Right atrium auricular region (tissue), 2 donors: Measurements from ENCODE around the gene HTN1. TPM values are rescaled to one million over a fixed set of nuclear protein-coding genes. Genes with fewer than 3 reads are reported as not detected.
"Not testable (repeated sequence)": the region's sequence is repeated elsewhere in the genome, so short reads cannot be mapped to it uniquely, and the experiment has no call there.

Experiments
- DNase-seq: peaks from one replicate; pipeline ENCODE4 v3.0.0-alpha.2; 2019; ENCODE audit warnings: low spot score
- H3K27ac ChIP-seq, 2 donors: fragments of 200-600 bp; sonication (generic); 1 replicate in 1 of 2; 2 replicates in 1 of 2; pipeline ENCODE4 v1.5.1; 2016 to 2019
- H3K27me3 ChIP-seq, 2 donors: fragments of 200-600 bp; sonication (generic); one replicate each; pipeline versions ENCODE4 v1.5.1 to v1.6.0; 2017 to 2019
- H3K36me3 ChIP-seq: fragments of 200-600 bp; sonication (generic); one replicate; pipeline ENCODE4 v1.5.1; 2016
- H3K4me1 ChIP-seq, 2 donors: fragments of 200-600 bp; sonication (generic); one replicate each; pipeline versions ENCODE4 v1.5.1 to v1.6.0; 2017 to 2019
- H3K4me3 ChIP-seq, 2 donors: fragments of 200-600 bp; sonication (generic); 1 replicate in 1 of 2; 2 replicates in 1 of 2; pipeline ENCODE4 v1.5.1; 2017 to 2019; ENCODE audit warnings: mild to moderate bottlenecking in 1 of 2, moderate library complexity in 1 of 2
- H3K9me3 ChIP-seq, 2 donors: fragments of 200-600 bp; sonication (generic); one replicate each; pipeline ENCODE4 v1.5.1; 2019
- CTCF ChIP-seq, 2 donors: fragments of 200-600 bp; sonication (generic); IDR thresholded peaks; one replicate each; pipeline ENCODE4 v1.5.1; 2019; ENCODE audit warnings: antibody characterized with exemption in 2 of 2
- total RNA-seq, 2 donors: library from RNA; depleted of rRNA; stranded (reverse); fragments of >200 nt; gene quantifications; one replicate each; pipeline ENCODE4 v1.1.0, GENCODE V29; 2016

Gene HTN1
- total RNA-seq, 2 donors from 2014 or later, result not detected

GRCh38 chr4:70041652-70042286, 8.5 kb upstream of the HTN1 start:
- peaks cover 0 to 5% of the 10 kb centered on the region in 2 donors for H3K9me3 ChIP-seq
- no peak for TF ChIP-seq CTCF (IDR thresholded peaks at IDR 0.05)
- H3K36me3 ChIP-seq, result no peaks in the 10 kb centered on the region
- no peaks in the 10 kb centered on the region for H3K27me3 ChIP-seq
- H3K4me3 ChIP-seq, result no peak overlapping the region
- DNase-seq, result no peak
- no peak overlapping the region for H3K27ac ChIP-seq
- no peaks in the 10 kb centered on the region for H3K4me1 ChIP-seq

GRCh38 chr4:70056534-70056933, 6.3 kb downstream of the HTN1 start:
- not testable (repeated sequence) for DNase-seq, H3K27ac ChIP-seq, H3K4me1 ChIP-seq, H3K27me3 ChIP-seq, H3K36me3 ChIP-seq, H3K4me3 ChIP-seq, H3K9me3 ChIP-seq

- no peaks in the 10 kb centered on the region for H3K4me1 ChIP-seq
- no peak for TF ChIP-seq CTCF (IDR thresholded peaks at IDR 0.05)
- no peak for DNase-seq
- no peaks in the 10 kb centered on the region for H3K36me3 ChIP-seq
- H3K9me3 ChIP-seq, result peaks cover 0 to 8% of the 10 kb centered on the region in 2 donors
- no peaks in the 10 kb centered on the region for H3K27me3 ChIP-seq
- H3K4me3 ChIP-seq, result no peak overlapping the region
- no peak overlapping the region for H3K27ac ChIP-seq
These were observed 7.4 kb downstream of the HTN1 start for GRCh38 chr4:70057651-70058050.

GRCh38 chr4:70059149-70059548, 8.9 kb downstream of the HTN1 start:
- Histone ChIP-seq H3K4me3 (no peak overlapping the region), H3K4me1 (no peaks in the 10 kb centered on the region), H3K36me3 (no peaks in the 10 kb centered on the region), H3K9me3 (peaks cover 0 to 5% of the 10 kb centered on the region in 2 donors), H3K27me3 (no peaks in the 10 kb centered on the region), H3K27ac (no peak overlapping the region)
- no peak for TF ChIP-seq CTCF (IDR thresholded peaks at IDR 0.05)
- DNase-seq, result no peak

- Histone ChIP-seq H3K4me1 (no peaks in the 10 kb centered on the region), H3K4me3 (no peak overlapping the region), H3K36me3 (no peaks in the 10 kb centered on the region), H3K9me3 (no peaks in the 10 kb centered on the region), H3K27ac (no peak overlapping the region), H3K27me3 (no peaks in the 10 kb centered on the region)
- no peak for TF ChIP-seq CTCF (IDR thresholded peaks at IDR 0.05)
- no peak for DNase-seq
These were observed 11.8 kb downstream of the HTN1 start for GRCh38 chr4:70062000-70062399.

GRCh38 chr4:70080205-70080604, 30.0 kb downstream of the HTN1 start:
- TF ChIP-seq CTCF (IDR thresholded peaks at IDR 0.05), result no peak
- H3K4me3 ChIP-seq, result no peak overlapping the region
- no peak for DNase-seq
- H3K36me3 ChIP-seq, result no peaks in the 10 kb centered on the region
- no peaks in the 10 kb centered on the region for H3K27me3 ChIP-seq
- no peak overlapping the region for H3K27ac ChIP-seq
- H3K9me3 ChIP-seq, result no peaks in the 10 kb centered on the region
- H3K4me1 ChIP-seq, result no peaks in the 10 kb centered on the region
